B cell (primary cell): Measurements from ENCODE around the gene TRMT2B. TPM values are rescaled to one million over a fixed set of nuclear protein-coding genes. Genes with fewer than 3 reads are reported as not detected.

Experiments
- ATAC-seq: fragments of 200-7000 bp; cut with Tn5 transposase; one replicate; pipeline ENCODE4 v1.10.0; 2021; ENCODE audit warnings: low read depth, mild to moderate bottlenecking, moderate number of reproducible peaks, moderate library complexity
- CTCF ChIA-PET: fragments of 350-600 bp; sonication (Branson Sonifier 250); formaldehyde crosslinking; loops from one replicate; lab custom pipeline; 2021; ENCODE audit warnings: antibody characterized with exemption, inconsistent platforms; lab: Charles Lee
- POLR2A ChIA-PET: fragments of 350-600 bp; sonication (Branson Sonifier 250); formaldehyde crosslinking; loops from one replicate; lab custom pipeline; 2021; ENCODE audit warnings: antibody characterized with exemption; lab: Charles Lee
- DNase-seq: peaks from one replicate; pipeline ENCODE4 v3.0.0; 2013
- H2AFZ ChIP-seq: 2 replicates; pipeline ENCODE4 v1.6.1; 2012; ENCODE audit warnings: mild to moderate bottlenecking, low read depth, low read length; ENCODE audit not compliant: insufficient read depth, poor library complexity, severe bottlenecking
- H3K27ac ChIP-seq, 2 donors: 1 replicate in 1 of 2; 2 replicates in 1 of 2; pipeline ENCODE4 v1.5.1; 2012 to 2013; ENCODE audit warnings: low read length in 2 of 2, mild to moderate bottlenecking in 2 of 2, moderate library complexity in 1 of 2
- H3K27me3 ChIP-seq, 4 experiments: fragments of 200-600 bp in 1 of 4; sonication (generic) in 1 of 4; replicated peaks in 1 of 4; 1 replicate in 2 of 4; 2 replicates in 2 of 4; pipeline versions ENCODE4 v1.6.1 to v1.7.0; 2013 to 2016; ENCODE audit warnings: low read length in 3 of 4, mild to moderate bottlenecking in 2 of 4, mixed read lengths in 1 of 4, moderate library complexity in 1 of 4; ENCODE audit not compliant: insufficient read depth in 4 of 4, control insufficient read depth in 3 of 4; ENCODE audit errors: control extremely low read depth in 1 of 4
- H3K36me3 ChIP-seq, 2 experiments: replicated peaks in 1 of 2; 1 replicate in 1 of 2; 2 replicates in 1 of 2; pipeline versions ENCODE4 v1.6.1 to v1.7.1; 2013; ENCODE audit warnings: low read length in 1 of 2; ENCODE audit not compliant: insufficient read depth in 2 of 2, control insufficient read depth in 1 of 2; ENCODE audit errors: control extremely low read depth in 1 of 2, extremely low read depth in 1 of 2
- H3K4me1 ChIP-seq, 2 donors: fragments of 200-600 bp in 1 of 2; sonication (generic) in 1 of 2; 1 replicate in 1 of 2; 2 replicates in 1 of 2; pipeline versions ENCODE4 v1.5.1 to v1.6.1; 2013 to 2017; ENCODE audit warnings: low read length in 2 of 2; ENCODE audit not compliant: control insufficient read depth in 2 of 2, insufficient read depth in 2 of 2
- H3K4me2 ChIP-seq: replicated peaks from 2 replicates; pipeline ENCODE3; 2012; ENCODE audit warnings: mild to moderate bottlenecking, low read depth, low read length; ENCODE audit not compliant: poor library complexity, severe bottlenecking
- H3K4me3 ChIP-seq, 5 experiments: fragments of 200-600 bp in 1 of 5; sonication (generic) in 1 of 5; 1 replicate in 3 of 5; 2 replicates in 2 of 5; pipeline versions ENCODE4 v1.5.1 to v1.7.0; 2011 to 2016; ENCODE audit warnings: low read length in 4 of 5, mild to moderate bottlenecking in 4 of 5, low read depth in 2 of 5, control low read depth in 1 of 5, moderate library complexity in 1 of 5; ENCODE audit not compliant: insufficient read depth in 1 of 5; ENCODE audit errors: control extremely low read depth in 1 of 5, extremely low read depth in 1 of 5
- H3K79me2 ChIP-seq: fragments of 200-600 bp; sonication (generic); one replicate; pipeline ENCODE4 v1.6.0; 2016; ENCODE audit warnings: low read length; ENCODE audit not compliant: control insufficient read depth, insufficient read depth
- H3K9ac ChIP-seq: fragments of 200-600 bp; sonication (generic); 2 replicates; pipeline ENCODE4 v1.6.1; 2017; ENCODE audit warnings: mild to moderate bottlenecking, low read length, moderate library complexity
- H3K9me3 ChIP-seq, 3 donors: one replicate each; pipeline versions ENCODE4 v1.6.1 to v1.7.1; 2013; ENCODE audit warnings: low read length in 2 of 3; ENCODE audit not compliant: control insufficient read depth in 2 of 3, insufficient read depth in 1 of 3; ENCODE audit errors: control extremely low read depth in 1 of 3
- H4K20me1 ChIP-seq: 2 replicates; pipeline ENCODE4 v1.6.0; 2012; ENCODE audit warnings: mild to moderate bottlenecking, low read length; ENCODE audit not compliant: insufficient read depth, control insufficient read depth, poor library complexity, severe bottlenecking
- H3K27ac Mint-ChIP-seq: one replicate; pipeline ENCODE4 v1.8.0; 2021; ENCODE audit warnings: mixed read lengths
- H3K27me3 Mint-ChIP-seq: one replicate; pipeline ENCODE4 v1.8.0; 2021; ENCODE audit warnings: mixed read lengths
- H3K4me1 Mint-ChIP-seq: one replicate; pipeline ENCODE4 v1.8.0; 2021; ENCODE audit warnings: mixed read lengths
- H3K4me3 Mint-ChIP-seq: one replicate; pipeline ENCODE4 v1.8.0; 2021; ENCODE audit warnings: mixed read lengths
- H3K9me3 Mint-ChIP-seq: one replicate; pipeline ENCODE4 v1.8.0; 2022; ENCODE audit warnings: mixed read lengths; ENCODE audit not compliant: insufficient read depth
- EZH2 ChIP-seq: IDR thresholded peaks from 2 replicates; pipeline ENCODE4 v1.6.1; 2012; ENCODE audit warnings: borderline replicate concordance, low read depth, mild to moderate bottlenecking, moderate library complexity, low read length; ENCODE audit not compliant: insufficient read depth, poor library complexity, severe bottlenecking
- WGBS: methylation state at CpG from one replicate; pipeline ENCODE4 v1.1.5; 2013; ENCODE audit warnings: missing lambda C conversion rate; ENCODE audit not compliant: insufficient coverage; 5-methylcytosine and 5-hydroxymethylcytosine counted together
- intact Hi-C: fragments of 100-400 bp; cut with micrococcal nuclease; formaldehyde crosslinking; loops from one replicate; pipeline ENCODE4 v1.10.0; 2022
- polyA plus RNA-seq: library from polyadenylated mRNA; depleted of rRNA; stranded (reverse); fragments of >200 nt; gene quantifications from 2 replicates; pipeline ENCODE4 v1.2.3, GENCODE V29; 2012
- total RNA-seq, 2 donors: library from RNA; stranded (reverse); fragments of 120-200 nt in 1 of 2; gene quantifications; 1 replicate in 1 of 2; 2 replicates in 1 of 2; pipeline versions ENCODE4 v1.2.3 to v1.2.4, GENCODE V29; 2013 to 2022
- TF ChIP-seq, protein P1 (sequence below): fragments of 200-600 bp; IDR thresholded peaks from one replicate; pipeline ENCODE4 v1.8.0; 2022; ENCODE audit warnings: antibody characterized with exemption, mild to moderate bottlenecking

TRMT2B gene
- total and polyA plus RNA-seq, 2 donors (not counting 1 experiment from before 2014, with no cell fraction given): 30.9 to 51.2 TPM

DNA sequence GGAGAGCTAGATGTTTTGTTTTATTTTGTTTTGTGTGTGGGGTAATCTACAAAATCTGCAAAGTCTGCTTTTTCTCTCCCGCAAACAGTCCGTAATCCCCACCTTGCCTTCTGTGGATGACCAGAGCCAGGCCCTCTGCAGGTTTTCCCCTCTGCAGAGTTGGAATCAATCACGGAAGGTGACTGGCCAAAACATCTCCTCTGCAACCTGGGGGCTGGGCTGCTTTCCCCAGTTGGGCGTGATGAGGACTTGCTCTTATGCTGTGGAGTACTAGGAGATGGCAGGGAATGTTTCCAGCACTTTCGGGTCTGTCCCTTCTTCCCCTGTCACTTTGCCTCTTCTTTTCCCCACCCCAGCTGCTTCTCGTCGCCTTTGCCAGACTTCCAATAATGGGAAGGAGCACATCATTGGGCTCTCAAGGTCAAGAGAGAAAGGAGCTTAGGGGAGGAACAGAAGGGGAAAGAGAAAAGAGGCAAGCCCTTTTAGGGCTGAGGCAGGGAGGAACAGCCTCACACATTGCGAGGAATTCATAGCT, 27.9 kb upstream of the TRMT2B start:
- Mint-ChIP-seq H3K27ac (no peak overlapping the region), H3K9me3 (no peaks in the 10 kb centered on the region), H3K4me3 (no peak overlapping the region), H3K4me1 (peaks cover 7% of the 10 kb centered on the region), H3K27me3 (peaks cover 26% of the 10 kb centered on the region)
- no peak overlapping the region for H3K27ac ChIP-seq
- H3K4me3 ChIP-seq: no peak overlapping the region
- TF ChIP-seq, protein P1, sequence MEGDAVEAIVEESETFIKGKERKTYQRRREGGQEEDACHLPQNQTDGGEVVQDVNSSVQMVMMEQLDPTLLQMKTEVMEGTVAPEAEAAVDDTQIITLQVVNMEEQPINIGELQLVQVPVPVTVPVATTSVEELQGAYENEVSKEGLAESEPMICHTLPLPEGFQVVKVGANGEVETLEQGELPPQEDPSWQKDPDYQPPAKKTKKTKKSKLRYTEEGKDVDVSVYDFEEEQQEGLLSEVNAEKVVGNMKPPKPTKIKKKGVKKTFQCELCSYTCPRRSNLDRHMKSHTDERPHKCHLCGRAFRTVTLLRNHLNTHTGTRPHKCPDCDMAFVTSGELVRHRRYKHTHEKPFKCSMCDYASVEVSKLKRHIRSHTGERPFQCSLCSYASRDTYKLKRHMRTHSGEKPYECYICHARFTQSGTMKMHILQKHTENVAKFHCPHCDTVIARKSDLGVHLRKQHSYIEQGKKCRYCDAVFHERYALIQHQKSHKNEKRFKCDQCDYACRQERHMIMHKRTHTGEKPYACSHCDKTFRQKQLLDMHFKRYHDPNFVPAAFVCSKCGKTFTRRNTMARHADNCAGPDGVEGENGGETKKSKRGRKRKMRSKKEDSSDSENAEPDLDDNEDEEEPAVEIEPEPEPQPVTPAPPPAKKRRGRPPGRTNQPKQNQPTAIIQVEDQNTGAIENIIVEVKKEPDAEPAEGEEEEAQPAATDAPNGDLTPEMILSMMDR: no peak
- no peak for TF ChIP-seq EZH2
- no peak overlapping the region for H3K4me2 ChIP-seq
- intact Hi-C loops: no loop called here
- H3K4me1 ChIP-seq: no peaks in the 10 kb centered on the region
- H3K79me2 ChIP-seq: no peaks in the 10 kb centered on the region
- no peaks in the 10 kb centered on the region for H3K36me3 ChIP-seq
- H3K27me3 ChIP-seq: peaks cover 0 to 18% (median 0%) of the 10 kb centered on the region in 4 experiments
- 57% methylated on average over 3 of the region's 8 CpGs for WGBS
- DNase-seq: no peak
- H4K20me1 ChIP-seq: no peaks in the 10 kb centered on the region
- H3K9me3 ChIP-seq: no peaks in the 10 kb centered on the region
- H3K9ac ChIP-seq: no peak overlapping the region
- ATAC-seq: no peak
- ChIA-PET POLR2A (no interaction called here), CTCF (no interaction called here)
- H2AFZ ChIP-seq: no peak overlapping the region

GRCh38 chrX:101078716-101079598, 27.0 kb upstream of the TRMT2B start, which contains the start of gene TMEM35A:
Gene TMEM35A (plus strand): TSS chrX:101078879. CDS start chrX:101079003, 124 bp downstream.
- Mint-ChIP-seq H3K9me3 (no peaks in the 10 kb centered on the region), H3K27ac (no peak within 1 kb of the TSS), H3K4me3 (no peak within 1 kb of the TSS), H3K27me3 (peaks cover 26% of the 10 kb centered on the region), H3K4me1 (peaks cover 7% of the 10 kb centered on the region)
- H3K4me1 ChIP-seq: no peaks in the 10 kb centered on the region
- TF ChIP-seq EZH2: no peak
- TF ChIP-seq, protein P1: no peak
- no peak within 1 kb of the TSS for H3K9ac ChIP-seq
- H3K27ac ChIP-seq: no peak within 1 kb of the TSS
- intact Hi-C loops: no loop called here
- H3K4me2 ChIP-seq: peak within 1 kb of the TSS; percentile 38
- H3K27me3 ChIP-seq: peaks cover 0 to 18% (median 0%) of the 10 kb centered on the region in 4 experiments
- whole genome bisulfite sequencing: 0% methylated on average over 1 of the region's 23 CpGs
- H3K79me2 ChIP-seq: no peaks in the 10 kb centered on the region
- H3K4me3 ChIP-seq: no peak within 1 kb of the TSS
- no peaks in the 10 kb centered on the region for H3K9me3 ChIP-seq
- H4K20me1 ChIP-seq: no peaks in the 10 kb centered on the region
- H3K36me3 ChIP-seq: no peaks in the 10 kb centered on the region
- ATAC-seq (no peak), DNase-seq (no peak)
- POLR2A ChIA-PET: no interaction called here
- CTCF ChIA-PET: no interaction called here
- H2AFZ ChIP-seq: peak within 1 kb of the TSS; percentile 64
